SK-N-SH (cell line): ENCODE data around the gene JADE2. TPM values are rescaled to one million over a fixed set of nuclear protein-coding genes. Genes with fewer than 3 reads are reported as not detected.

ENCODE experiments used
- CTCF ChIA-PET: fragments of 300-600, 350-600 bp; formaldehyde crosslinking; extraction: SDS; loops from one replicate; lab custom pipeline; 2021; lab: Yijun Ruan, JAX
- POLR2A ChIA-PET: fragments of 350-600 bp; sonication (Branson Sonifier 250); formaldehyde crosslinking; extraction: SDS; loops from one replicate; lab custom pipeline; 2020; ENCODE audit warnings: antibody characterized with exemption, inconsistent platforms; lab: Yijun Ruan, JAX
- DNase-seq: peaks from one replicate; pipeline ENCODE4 v3.0.0; 2012
- H2AFZ ChIP-seq: fragments of 200-600 bp; sonication (generic); 2 replicates; pipeline ENCODE4 v1.8.1; 2016; ENCODE audit warnings: antibody characterized with exemption, mild to moderate bottlenecking, low read depth
- H3F3A ChIP-seq: fragments of 200-600 bp; sonication (generic); replicated peaks from 2 replicates; pipeline ENCODE3; 2016; ENCODE audit warnings: antibody characterized with exemption, mild to moderate bottlenecking; ENCODE audit not compliant: insufficient read depth
- H3K27ac ChIP-seq, 2 experiments: fragments of 200-500 bp in 1 of 2; fragments of 200-600 bp in 1 of 2; sonication (Bioruptor generic) in 1 of 2; sonication (generic), shearing (Covaris generic) in 1 of 2; 2 replicates each; pipeline versions ENCODE4 v1.5.1 to v1.6.1; 2014 to 2016; ENCODE audit warnings: low read depth in 2 of 2, inconsistent platforms in 1 of 2, low read length in 1 of 2, mild to moderate bottlenecking in 1 of 2, mixed read lengths in 1 of 2
- H3K27me3 ChIP-seq: fragments of 200-600 bp; sonication (generic), shearing (Covaris generic); 2 replicates; pipeline ENCODE4 v1.6.1; 2016; ENCODE audit warnings: mixed run types; ENCODE audit not compliant: insufficient read depth
- H3K36me3 ChIP-seq, 2 experiments: fragments of 200-500 bp in 1 of 2; fragments of 200-600 bp in 1 of 2; sonication (Bioruptor generic) in 1 of 2; sonication (generic) in 1 of 2; replicated peaks in 1 of 2; 2 replicates each; pipeline versions ENCODE3 to v1.5.1; 2014 to 2016; ENCODE audit warnings: low read length in 1 of 2, mild to moderate bottlenecking in 1 of 2; ENCODE audit not compliant: insufficient read depth in 2 of 2, control insufficient read depth in 1 of 2
- H3K4me1 ChIP-seq, 2 experiments: fragments of 200-500 bp in 1 of 2; fragments of 200-600 bp in 1 of 2; sonication (Bioruptor generic) in 1 of 2; sonication (generic), shearing (Covaris generic) in 1 of 2; 2 replicates each; pipeline versions ENCODE4 v1.5.1 to v1.6.1; 2014 to 2016; ENCODE audit warnings: low read depth in 1 of 2, low read length in 1 of 2, mixed run types in 1 of 2; ENCODE audit not compliant: insufficient read depth in 2 of 2, control insufficient read depth in 1 of 2
- H3K4me2 ChIP-seq: fragments of 200-600 bp; sonication (generic), shearing (Covaris generic); 2 replicates; pipeline ENCODE4 v1.6.1; 2017; ENCODE audit warnings: mixed run types
- H3K4me3 ChIP-seq, 2 experiments: fragments of 200-500 bp in 1 of 2; fragments of 200-600 bp in 1 of 2; sonication (Bioruptor generic) in 1 of 2; sonication (generic), shearing (Covaris generic) in 1 of 2; 2 replicates each; pipeline versions ENCODE4 v1.5.1 to v1.8.1; 2014 to 2016; ENCODE audit warnings: low read depth in 2 of 2, inconsistent platforms in 1 of 2, low read length in 1 of 2, mild to moderate bottlenecking in 1 of 2, mixed read lengths in 1 of 2, moderate library complexity in 1 of 2
- H3K79me2 ChIP-seq: fragments of 200-600 bp; sonication (generic); 2 replicates; pipeline ENCODE4 v1.8.1; 2017; ENCODE audit warnings: mild to moderate bottlenecking; ENCODE audit not compliant: insufficient read depth
- H3K9ac ChIP-seq: fragments of 200-600 bp; sonication (generic); 2 replicates; pipeline ENCODE4 v1.6.1; 2017; ENCODE audit warnings: mixed run types
- H3K9me2 ChIP-seq: fragments of 200-600 bp; sonication (generic); 2 replicates; pipeline ENCODE4 v1.6.1; 2017; ENCODE audit warnings: mixed run types
- H3K9me3 ChIP-seq: fragments of 200-600 bp; sonication (generic); 2 replicates; pipeline ENCODE4 v1.6.1; 2017; ENCODE audit warnings: mixed run types, mild to moderate bottlenecking, moderate library complexity
- H4K20me1 ChIP-seq: fragments of 200-600 bp; sonication (generic); 2 replicates; pipeline ENCODE4 v1.6.1; 2017; ENCODE audit warnings: mild to moderate bottlenecking, mixed run types; ENCODE audit not compliant: insufficient read depth
- CTCF ChIP-seq: fragments of 200-600 bp; sonication (generic); IDR thresholded peaks from 2 replicates; pipeline ENCODE4 v1.6.1; 2017; ENCODE audit warnings: antibody characterized with exemption, mild to moderate bottlenecking, moderate library complexity
- ELF1 ChIP-seq: IDR thresholded peaks from 2 replicates; pipeline ENCODE4 v1.4.0; 2012
- EP300 ChIP-seq, 2 experiments: IDR thresholded peaks; 2 replicates each; pipeline versions ENCODE4 v1.4.0 to v1.6.1; 2012; ENCODE audit warnings: borderline replicate concordance in 1 of 2, low read depth in 1 of 2, low read length in 1 of 2
- FOSL2 ChIP-seq: IDR thresholded peaks from 2 replicates; pipeline ENCODE4 v1.4.0; 2012; ENCODE audit warnings: low read depth, mild to moderate bottlenecking, moderate library complexity, borderline replicate concordance
- FOXJ3 ChIP-seq: sonication (generic); formaldehyde crosslinking; IDR thresholded peaks from 2 replicates; pipeline ENCODE4 v1.5.1; 2020; ENCODE audit warnings: mild to moderate bottlenecking, missing genetic modification reagents
- FOXM1 ChIP-seq: IDR thresholded peaks from 2 replicates; pipeline ENCODE4 v1.4.0; 2012; ENCODE audit warnings: low read depth, mild to moderate bottlenecking
- GATA2 ChIP-seq: sonication (generic); formaldehyde crosslinking; IDR thresholded peaks from 2 replicates; pipeline ENCODE4 v1.5.0; 2020; ENCODE audit warnings: mild to moderate bottlenecking, missing genetic modification reagents
- NFIC ChIP-seq: IDR thresholded peaks from 2 replicates; pipeline ENCODE4 v1.4.0; 2012; ENCODE audit warnings: borderline replicate concordance
- NRF1 ChIP-seq: IDR thresholded peaks from 2 replicates; pipeline ENCODE4 v1.6.1; 2012; ENCODE audit warnings: low read depth, mild to moderate bottlenecking, low read length
- REST ChIP-seq: IDR thresholded peaks from 2 replicates; pipeline ENCODE4 v1.6.1; 2012; ENCODE audit warnings: mild to moderate bottlenecking, low read depth, low read length, moderate library complexity
- SIN3A ChIP-seq: IDR thresholded peaks from 2 replicates; pipeline ENCODE4 v1.6.1; 2012; ENCODE audit warnings: low read depth, mild to moderate bottlenecking, low read length, moderate library complexity, borderline replicate concordance
- TCF12 ChIP-seq: IDR thresholded peaks from 2 replicates; pipeline ENCODE4 v1.4.0; 2012
- WGBS: methylation state at CpG from one replicate; pipeline ENCODE4 v1.1.6; 2017; ENCODE audit warnings: low lambda C conversion rate; 5-methylcytosine and 5-hydroxymethylcytosine counted together
- polyA plus RNA-seq, 3 experiments: library from polyadenylated mRNA; depleted of rRNA; stranded (reverse); fragments of >200 nt; gene quantifications; 2 replicates each; pipeline ENCODE4 v1.2.3, GENCODE V29; 2012

JADE2 gene
- polyA plus RNA-seq, 1 of the 3 experiments (the other 2 are of a cell fraction), result 25.7 TPM

GRCh38 chr5:134549714-134550113 lies 24.2 kb downstream of the JADE2 start:
- Histone ChIP-seq H3K4me3 (no peak overlapping the region), H3K4me2 (0 out of 2 replicates have a peak overlapping the region, but pooled peaks have one; percentile 0), H3K27me3 (no peaks in the 10 kb centered on the region), H3K4me1 (peaks cover 39 to 52% of the 10 kb centered on the region in 2 experiments; a peak in 3 of 4 replicates), H3K9me2 (no peaks in the 10 kb centered on the region), H3K79me2 (peaks cover 42% of the 10 kb centered on the region), H4K20me1 (peaks cover 29% of the 10 kb centered on the region), H3K9ac (no peak overlapping the region), H3K9me3 (no peaks in the 10 kb centered on the region), H3F3A (peaks cover 40% of the 10 kb centered on the region), H3K27ac (0 out of 4 replicates have a peak overlapping the region, but pooled peaks of 1 of the 2 experiments have one; percentile 12), H3K36me3 (peaks cover 7 to 14% of the 10 kb centered on the region in 2 experiments), H2AFZ (no peak overlapping the region)
- ChIA-PET CTCF (interaction anchor here (1.5 kb wide), 1 partner anchor 11 kb away, joined by 3 read pairs; no protein-coding TSS in a partner anchor), POLR2A (interaction anchor here (0.8 kb wide), 1 partner anchor 141 kb away, joined by 3 read pairs; no protein-coding TSS in a partner anchor)
- TF ChIP-seq FOSL2 (peak; percentile 37; the same call in 1 of the 2 replicates), NFIC (peak; percentile 44; the same call in 1 of the 2 replicates), ELF1 (no peak)
- 90% methylated on average over 2 of the region's 3 CpGs for WGBS
- DNase-seq, result no peak

DNA sequence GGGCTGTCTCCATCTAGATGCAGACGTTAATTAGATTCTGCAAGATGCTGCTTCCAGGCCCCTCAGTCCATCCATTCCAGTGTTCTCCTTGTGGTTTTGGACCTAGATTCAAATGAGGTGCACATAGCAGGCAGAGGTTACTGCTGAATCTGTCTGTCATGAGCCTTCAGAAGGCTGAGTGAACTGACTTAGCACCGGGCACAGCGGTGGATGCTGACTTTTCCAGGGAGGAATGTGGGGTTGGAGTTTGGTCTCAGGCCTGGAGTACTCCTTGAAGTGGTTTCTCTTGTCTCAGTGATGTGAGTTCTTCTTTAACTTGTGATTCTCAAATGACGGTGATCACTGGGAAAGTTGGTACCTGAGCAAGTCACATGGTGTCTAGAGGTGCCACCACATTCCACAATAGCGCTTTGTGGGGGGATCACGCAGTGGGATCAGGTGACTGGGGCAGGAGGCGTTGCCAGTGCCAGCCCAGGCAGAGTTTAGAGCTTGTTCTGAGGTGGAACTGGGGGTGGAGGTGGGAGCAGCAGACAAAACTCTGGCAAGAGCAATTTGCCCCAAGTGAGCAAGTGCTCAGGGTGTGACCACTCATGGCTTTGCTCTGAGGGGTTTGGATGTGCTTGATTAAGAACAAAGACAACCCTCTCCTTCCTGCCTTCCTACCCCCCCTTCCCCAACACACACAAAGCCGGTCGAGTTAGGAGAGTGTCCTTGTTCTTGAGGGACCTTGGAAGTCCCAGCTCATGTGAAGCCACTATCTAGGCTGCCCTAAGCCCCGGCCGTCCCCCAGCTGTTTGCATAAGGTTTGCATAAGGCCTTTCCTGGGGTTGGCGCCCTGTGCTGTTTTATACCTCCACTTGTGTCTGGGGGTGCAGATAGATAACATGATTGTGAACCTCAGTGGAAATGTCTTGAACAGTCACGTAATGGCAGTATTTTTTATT lies 25.1 kb downstream of the JADE2 start:
- peak overlapping the region in 1 of 2 experiments; percentile 89; a peak in 3 of 4 replicates for H3K27ac ChIP-seq
- H3K4me2 ChIP-seq, result 0 out of 2 replicates have a peak overlapping the region, but pooled peaks have one; percentile 0
- DNase-seq, result no peak
- WGBS, result 94% methylated on average over 13 of the region's 13 CpGs
- H3K9me3 ChIP-seq, result no peaks in the 10 kb centered on the region
- H3K9me2 ChIP-seq, result no peaks in the 10 kb centered on the region
- peaks cover 49% of the 10 kb centered on the region for H3F3A ChIP-seq
- no peak overlapping the region for H2AFZ ChIP-seq
- peaks cover 47 to 61% of the 10 kb centered on the region in 2 experiments for H3K4me1 ChIP-seq
- no peak overlapping the region for H3K9ac ChIP-seq
- H3K79me2 ChIP-seq, result peaks cover 42% of the 10 kb centered on the region
- H3K4me3 ChIP-seq, result no peak overlapping the region
- no peaks in the 10 kb centered on the region for H3K27me3 ChIP-seq
- peaks cover 29% of the 10 kb centered on the region for H4K20me1 ChIP-seq
- CTCF ChIA-PET, result interaction anchor here (1.3 to 1.5 kb wide), 2 partner anchors 10 to 20 kb away, joined by 3 to 4 read pairs; no protein-coding TSS in a partner anchor
- TF ChIP-seq CTCF (no peak), EP300 (IDR thresholded peaks at IDR 0.05; ENCODE audit: borderline replicate concordance in 1 of 2, low read depth in 1 of 2, low read length in 1 of 2) (no peak), FOSL2 (no peak), FOXJ3 (CRISPR knock-in tag) (no peak), SIN3A (no peak), GATA2 (CRISPR knock-in tag) (no peak), REST (no peak), NRF1 (no peak), FOXM1 (no peak), TCF12 (no peak)
- TF ChIP-seq, all 33 proteins: peak for 0
- POLR2A ChIA-PET, result no interaction called here
- H3K36me3 ChIP-seq, result peaks cover 2 to 9% of the 10 kb centered on the region in 2 experiments
